ENCODE data around the gene RAB38.

RAB38 gene

GRCh38 chr11:88174709-88175568, at the start of gene RAB38:
Gene RAB38 (minus strand): TSS chr11:88175443. CDS start chr11:88175384, 59 bp downstream.
- DNase-seq (ENCODE audit: low spot score): peak; percentile 11

GRCh38 chr11:88213406-88213805, 38.2 kb upstream of the RAB38 start:
- no peak for DNase-seq (ENCODE audit: low spot score)

GRCh38 chr11:88212300-88212699, 37.1 kb upstream of the RAB38 start:
- DNase-seq (ENCODE audit: low spot score): no peak

- DNase-seq (ENCODE audit: low spot score): no peak
These were observed 33.5 kb upstream of the RAB38 start for GRCh38 chr11:88208745-88209144.

- no peak for DNase-seq (ENCODE audit: low spot score)
These were observed 31.5 kb upstream of the RAB38 start for GRCh38 chr11:88206751-88207150.

- DNase-seq (ENCODE audit: low spot score): no peak
These were observed 29.1 kb upstream of the RAB38 start for GRCh38 chr11:88204353-88204752.

GRCh38 chr11:88203604-88204003, 28.4 kb upstream of the RAB38 start:
- no peak for DNase-seq (ENCODE audit: low spot score)

GRCh38 chr11:88202498-88202897, 27.3 kb upstream of the RAB38 start:
- DNase-seq (ENCODE audit: low spot score): no peak

- no peak for DNase-seq (ENCODE audit: low spot score)
These were observed 21.1 kb upstream of the RAB38 start for GRCh38 chr11:88196393-88196792.

- DNase-seq (ENCODE audit: low spot score): no peak
These were observed 20.7 kb upstream of the RAB38 start for GRCh38 chr11:88195908-88196307.

- no peak for DNase-seq (ENCODE audit: low spot score)
These were observed 19.7 kb upstream of the RAB38 start for GRCh38 chr11:88194990-88195389.

GRCh38 chr11:88193278-88193677, 18.0 kb upstream of the RAB38 start:
- DNase-seq (ENCODE audit: low spot score): no peak

GRCh38 chr11:88188932-88189253, 13.7 kb upstream of the RAB38 start:
- DNase-seq (ENCODE audit: low spot score): no peak

GRCh38 chr11:88188251-88188931, 13.1 kb upstream of the RAB38 start:
- no peak for DNase-seq (ENCODE audit: low spot score)

GRCh38 chr11:88183233-88183632, 8.0 kb upstream of the RAB38 start:
- no peak for DNase-seq (ENCODE audit: low spot score)

GRCh38 chr11:88181776-88182175, 6.5 kb upstream of the RAB38 start:
- DNase-seq (ENCODE audit: low spot score): no peak

- DNase-seq (ENCODE audit: low spot score): no peak
These were observed 4.9 kb upstream of the RAB38 start for GRCh38 chr11:88179971-88180629.

GRCh38 chr11:88179141-88179540, 3.9 kb upstream of the RAB38 start:
- DNase-seq (ENCODE audit: low spot score): no peak

- DNase-seq (ENCODE audit: low spot score): no peak
These were observed 2.9 kb upstream of the RAB38 start for GRCh38 chr11:88178191-88178590.

GRCh38 chr11:88175569-88176075, 379 bp upstream of the RAB38 start:
- no peak for DNase-seq (ENCODE audit: low spot score)

GRCh38 chr11:88173956-88174355, 1.3 kb downstream of the RAB38 start:
- DNase-seq (ENCODE audit: low spot score): no peak

- no peak for DNase-seq (ENCODE audit: low spot score)
These were observed 3.3 kb downstream of the RAB38 start for GRCh38 chr11:88171982-88172381.

GRCh38 chr11:88170673-88171072, 4.6 kb downstream of the RAB38 start:
- DNase-seq (ENCODE audit: low spot score): no peak

Measured in CD4-positive, alpha-beta T cell treated with Interleukin-6 at 100 ng/mL for 8 hours (primary cell).